Breast epithelium (tissue), 3 donors: ENCODE measurements around the gene ZFHX3.

Source experiments
- POLR2A ChIP-seq: fragments of 450-650 bp; IDR thresholded peaks from one replicate; pipeline ENCODE4 v1.6.1; 2016; ENCODE audit warnings: antibody characterized with exemption, mild to moderate bottlenecking, moderate library complexity
- POLR2AphosphoS5 ChIP-seq, 3 donors: sonication (generic); formaldehyde crosslinking; IDR thresholded peaks; one replicate each; pipeline ENCODE4 v1.6.1; 2017; ENCODE audit warnings: antibody characterized with exemption in 3 of 3
- TF ChIP-seq, protein P1 (sequence below), 3 donors: fragments of 450-650 bp; IDR thresholded peaks; one replicate each; pipeline ENCODE4 v1.5.1; 2016 to 2017; ENCODE audit warnings: antibody characterized with exemption in 3 of 3, mild to moderate bottlenecking in 3 of 3, moderate library complexity in 3 of 3

DNA sequence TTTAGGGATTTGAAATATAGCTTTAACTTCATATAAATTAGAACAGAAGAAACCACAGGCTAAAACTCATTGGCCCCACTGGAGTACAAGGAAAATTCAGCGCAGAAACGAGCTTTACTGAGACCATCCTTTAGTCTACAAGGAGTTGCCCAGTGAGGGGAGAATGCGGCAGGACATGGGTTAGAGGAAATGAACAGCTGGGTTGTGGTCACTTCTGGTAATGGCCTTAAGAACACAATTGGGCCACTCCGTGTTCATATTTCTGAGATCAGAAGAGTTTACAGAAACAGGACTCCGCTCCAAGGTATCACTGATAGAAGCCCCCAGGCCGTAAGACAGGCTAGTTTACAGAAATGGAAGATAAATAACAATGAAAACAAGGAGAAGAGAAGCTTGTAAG is 188.3 kb downstream of the ZFHX3 start:
- TF ChIP-seq, protein P1, sequence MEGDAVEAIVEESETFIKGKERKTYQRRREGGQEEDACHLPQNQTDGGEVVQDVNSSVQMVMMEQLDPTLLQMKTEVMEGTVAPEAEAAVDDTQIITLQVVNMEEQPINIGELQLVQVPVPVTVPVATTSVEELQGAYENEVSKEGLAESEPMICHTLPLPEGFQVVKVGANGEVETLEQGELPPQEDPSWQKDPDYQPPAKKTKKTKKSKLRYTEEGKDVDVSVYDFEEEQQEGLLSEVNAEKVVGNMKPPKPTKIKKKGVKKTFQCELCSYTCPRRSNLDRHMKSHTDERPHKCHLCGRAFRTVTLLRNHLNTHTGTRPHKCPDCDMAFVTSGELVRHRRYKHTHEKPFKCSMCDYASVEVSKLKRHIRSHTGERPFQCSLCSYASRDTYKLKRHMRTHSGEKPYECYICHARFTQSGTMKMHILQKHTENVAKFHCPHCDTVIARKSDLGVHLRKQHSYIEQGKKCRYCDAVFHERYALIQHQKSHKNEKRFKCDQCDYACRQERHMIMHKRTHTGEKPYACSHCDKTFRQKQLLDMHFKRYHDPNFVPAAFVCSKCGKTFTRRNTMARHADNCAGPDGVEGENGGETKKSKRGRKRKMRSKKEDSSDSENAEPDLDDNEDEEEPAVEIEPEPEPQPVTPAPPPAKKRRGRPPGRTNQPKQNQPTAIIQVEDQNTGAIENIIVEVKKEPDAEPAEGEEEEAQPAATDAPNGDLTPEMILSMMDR (IDR thresholded peaks at IDR 0.05): no peak
- TF ChIP-seq POLR2AphosphoS5 (IDR thresholded peaks at IDR 0.05) (no peak), POLR2A (no peak)
